HCT116 (cell line): Measurements from ENCODE around the gene SDCBP2.

Experiments used
- CEBPB ChIP-seq: IDR thresholded peaks from 2 replicates; pipeline ENCODE4 v1.6.1; 2012; ENCODE audit warnings: low read depth
- CTCF ChIP-seq, 3 experiments: fragments of 200-600 bp in 1 of 3; sonication (generic) in 1 of 3; IDR thresholded peaks in 2 of 3; conservative IDR thresholded peaks in 1 of 3; 2 replicates each; pipeline ENCODE4 v1.5.1; 2012 to 2017; ENCODE audit warnings: low read depth in 2 of 3, low read length in 2 of 3, antibody characterized with exemption in 1 of 3, borderline replicate concordance in 1 of 3, control low read depth in 1 of 3, mild to moderate bottlenecking in 1 of 3, mixed read lengths in 1 of 3, mixed run types in 1 of 3, moderate library complexity in 1 of 3; ENCODE audit not compliant: insufficient read depth in 1 of 3
- ELF1 ChIP-seq: IDR thresholded peaks from 2 replicates; pipeline ENCODE4 v1.6.1; 2012; ENCODE audit warnings: low read depth, borderline replicate concordance
- EZH2phosphoT487 ChIP-seq: fragments of 200-600 bp; IDR thresholded peaks from 2 replicates; pipeline ENCODE4 v1.6.1; 2018; ENCODE audit warnings: antibody characterized with exemption, borderline replicate concordance
- JUND ChIP-seq: IDR thresholded peaks from 2 replicates; pipeline ENCODE4 v1.6.1; 2012
- POLR2A ChIP-seq: IDR thresholded peaks from 2 replicates; pipeline ENCODE4 v1.7.0; 2011; ENCODE audit warnings: borderline replicate concordance; ENCODE audit not compliant: insufficient read depth, insufficient read length; ENCODE audit errors: extremely low read depth
- POLR2AphosphoS5 ChIP-seq: IDR thresholded peaks from 2 replicates; pipeline ENCODE4 v1.6.1; 2011; ENCODE audit warnings: mild to moderate bottlenecking, low read depth, low read length, moderate library complexity
- TF ChIP-seq, protein P1 (sequence below): IDR thresholded peaks from 2 replicates; pipeline ENCODE4 v1.6.1; 2012
- TF ChIP-seq, protein P2 (sequence below): IDR thresholded peaks from 2 replicates; pipeline ENCODE4 v1.6.1; 2011; ENCODE audit warnings: mild to moderate bottlenecking, low read length, moderate library complexity; ENCODE audit not compliant: insufficient replicate concordance; ENCODE audit errors: extremely low read depth

GRCh38 chr20:1307571-1307971, 21.4 kb downstream of the SDCBP2 start:
- TF ChIP-seq CTCF (IDR thresholded peaks at IDR 0.05 in 2 of 3, conservative IDR thresholded peaks at IDR 0.05 in 1 of 3; ENCODE audit: borderline replicate concordance in 1 of 3, insufficient read depth in 1 of 3, low read depth in 2 of 3, low read length in 2 of 3) (no peak), POLR2A (no peak), ELF1 (no peak), EZH2phosphoT487 (no peak), JUND (no peak), CEBPB (no peak), POLR2AphosphoS5 (no peak)
- TF ChIP-seq, protein P1, sequence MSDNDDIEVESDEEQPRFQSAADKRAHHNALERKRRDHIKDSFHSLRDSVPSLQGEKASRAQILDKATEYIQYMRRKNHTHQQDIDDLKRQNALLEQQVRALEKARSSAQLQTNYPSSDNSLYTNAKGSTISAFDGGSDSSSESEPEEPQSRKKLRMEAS = no peak
- TF ChIP-seq, protein P2, sequence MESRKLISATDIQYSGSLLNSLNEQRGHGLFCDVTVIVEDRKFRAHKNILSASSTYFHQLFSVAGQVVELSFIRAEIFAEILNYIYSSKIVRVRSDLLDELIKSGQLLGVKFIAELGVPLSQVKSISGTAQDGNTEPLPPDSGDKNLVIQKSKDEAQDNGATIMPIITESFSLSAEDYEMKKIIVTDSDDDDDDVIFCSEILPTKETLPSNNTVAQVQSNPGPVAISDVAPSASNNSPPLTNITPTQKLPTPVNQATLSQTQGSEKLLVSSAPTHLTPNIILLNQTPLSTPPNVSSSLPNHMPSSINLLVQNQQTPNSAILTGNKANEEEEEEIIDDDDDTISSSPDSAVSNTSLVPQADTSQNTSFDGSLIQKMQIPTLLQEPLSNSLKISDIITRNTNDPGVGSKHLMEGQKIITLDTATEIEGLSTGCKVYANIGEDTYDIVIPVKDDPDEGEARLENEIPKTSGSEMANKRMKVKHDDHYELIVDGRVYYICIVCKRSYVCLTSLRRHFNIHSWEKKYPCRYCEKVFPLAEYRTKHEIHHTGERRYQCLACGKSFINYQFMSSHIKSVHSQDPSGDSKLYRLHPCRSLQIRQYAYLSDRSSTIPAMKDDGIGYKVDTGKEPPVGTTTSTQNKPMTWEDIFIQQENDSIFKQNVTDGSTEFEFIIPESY = no peak
